Endothelial cell of umbilical vein (primary cell): ENCODE data around the gene MCM3AP. TPM values are rescaled to one million over a fixed set of nuclear protein-coding genes. Genes with fewer than 3 reads are reported as not detected.

Experiments used
- BruUV-seq: library from RNA; stranded (reverse); fragments of 400-500 nt; replicated peaks from 2 replicates; lab custom pipeline; 2021; lab: Mats Ljungman, UMichigan
- CTCF ChIA-PET: fragments of 300-600, 350-600 bp; sonication (Branson Sonifier 250); formaldehyde crosslinking; loops from one replicate; lab custom pipeline; 2021; ENCODE audit warnings: antibody characterized with exemption, inconsistent platforms; lab: Charles Lee
- POLR2A ChIA-PET: fragments of 300-600, 350-600 bp; sonication (Branson Sonifier 250); formaldehyde crosslinking; loops from one replicate; lab custom pipeline; 2021; ENCODE audit warnings: antibody characterized with exemption, inconsistent platforms; lab: Charles Lee
- DNase-seq: peaks from one replicate; pipeline ENCODE4 v3.0.0-alpha.2; 2011; ENCODE audit warnings: low read depth, low spot score
- FAIRE-seq: peaks from 2 replicates; lab custom pipeline; 2011; peaks lifted over from hg19 to GRCh38; lab: Jason Lieb, UNC
- H2AFZ ChIP-seq: 2 replicates; pipeline ENCODE4 v1.6.0; 2012; ENCODE audit warnings: low read depth, low read length, control low read depth, inconsistent platforms
- H3K27ac ChIP-seq: 2 replicates; pipeline ENCODE4 v1.5.1; 2011; ENCODE audit warnings: low read depth, mild to moderate bottlenecking, control low read depth, low read length, moderate library complexity; ENCODE audit not compliant: insufficient read depth
- H3K27me3 ChIP-seq, 2 experiments: 2 replicates each; pipeline versions ENCODE4 v1.6.0 to v1.6.1; 2011; ENCODE audit warnings: low read length in 2 of 2, mixed read lengths in 1 of 2; ENCODE audit not compliant: control insufficient read depth in 2 of 2, insufficient read depth in 2 of 2
- H3K36me3 ChIP-seq, 2 experiments: 2 replicates in 1 of 2; 3 replicates in 1 of 2; pipeline ENCODE4 v1.5.1; 2011; ENCODE audit warnings: low read length in 2 of 2, mild to moderate bottlenecking in 1 of 2, moderate library complexity in 1 of 2; ENCODE audit not compliant: control insufficient read depth in 2 of 2, insufficient read depth in 2 of 2; ENCODE audit errors: extremely low read depth in 1 of 2
- H3K4me1 ChIP-seq: 3 replicates; pipeline ENCODE4 v1.5.1; 2011; ENCODE audit warnings: mild to moderate bottlenecking, low read length; ENCODE audit not compliant: control insufficient read depth, insufficient read depth; ENCODE audit errors: extremely low read depth
- H3K4me2 ChIP-seq: 2 replicates; pipeline ENCODE4 v1.6.1; 2011; ENCODE audit warnings: low read length, control low read depth, mixed read lengths; ENCODE audit not compliant: insufficient read depth
- H3K4me3 ChIP-seq, 3 experiments: fragments of 200-600 bp in 1 of 3; sonication (generic), shearing (Covaris generic) in 1 of 3; replicated peaks in 1 of 3; 2 replicates each; pipeline ENCODE4 v1.5.1; 2011 to 2016; ENCODE audit warnings: control low read depth in 3 of 3, low read length in 3 of 3, mild to moderate bottlenecking in 2 of 3, inconsistent platforms in 1 of 3, low read depth in 1 of 3, moderate library complexity in 1 of 3; ENCODE audit not compliant: insufficient read depth in 1 of 3
- H3K79me2 ChIP-seq: 2 replicates; pipeline ENCODE4 v1.6.0; 2012; ENCODE audit warnings: low read length, inconsistent platforms; ENCODE audit not compliant: control insufficient read depth, insufficient read depth
- H3K9ac ChIP-seq: replicated peaks from 2 replicates; pipeline ENCODE3; 2011; ENCODE audit warnings: low read length, control low read depth; ENCODE audit not compliant: insufficient read depth; ENCODE audit errors: extremely low read depth
- H3K9me1 ChIP-seq: replicated peaks from 3 replicates; pipeline ENCODE4 v1.6.0; 2011; ENCODE audit warnings: mild to moderate bottlenecking, low read length; ENCODE audit not compliant: control insufficient read depth, insufficient read depth; ENCODE audit errors: extremely low read depth
- H3K9me3 ChIP-seq: replicated peaks from 2 replicates; pipeline ENCODE4 v1.5.1; 2012; ENCODE audit warnings: low read length, inconsistent platforms; ENCODE audit not compliant: control insufficient read depth, insufficient read depth
- H4K20me1 ChIP-seq: replicated peaks from 2 replicates; pipeline ENCODE3; 2011; ENCODE audit warnings: mild to moderate bottlenecking, low read length; ENCODE audit not compliant: control insufficient read depth, insufficient read depth; ENCODE audit errors: extremely low read depth
- CTCF ChIP-seq, 2 donors: IDR thresholded peaks; 1 replicate in 1 of 2; 2 replicates in 1 of 2; pipeline ENCODE4 v1.5.1; 2011; ENCODE audit warnings: low read length in 2 of 2, mild to moderate bottlenecking in 2 of 2, moderate library complexity in 2 of 2, control low read depth in 1 of 2, inconsistent platforms in 1 of 2, low read depth in 1 of 2; ENCODE audit not compliant: insufficient read depth in 1 of 2; ENCODE audit errors: extremely low read depth in 1 of 2
- EZH2 ChIP-seq: IDR thresholded peaks from 2 replicates; pipeline ENCODE4 v1.6.1; 2012; ENCODE audit warnings: borderline replicate concordance, low read depth, mild to moderate bottlenecking, moderate library complexity, low read length, inconsistent platforms; ENCODE audit not compliant: severe bottlenecking
- GATA2 ChIP-seq: IDR thresholded peaks from 2 replicates; pipeline ENCODE4 v1.7.0; 2011; ENCODE audit warnings: low read depth, mild to moderate bottlenecking, moderate library complexity, mixed read lengths, low read length; ENCODE audit not compliant: insufficient read length, insufficient read depth
- MAX ChIP-seq: IDR thresholded peaks from 2 replicates; pipeline ENCODE4 v1.6.1; 2011; ENCODE audit not compliant: insufficient read depth, insufficient read length
- POLR2AphosphoS5 ChIP-seq: IDR thresholded peaks from 2 replicates; pipeline ENCODE4 v1.6.1; 2012; ENCODE audit warnings: low read depth, mild to moderate bottlenecking, control low read depth, low read length, moderate library complexity; ENCODE audit not compliant: insufficient read depth
- dilution Hi-C: fragments of 300-500 bp; cut with MboI; formaldehyde crosslinking; loops from one replicate; pipeline ENCODE4 v1.15.0; 2019; ENCODE audit warnings: low sequenced_read_pairs; ENCODE audit not compliant: extremely low pct_ligation_motif_present
- intact Hi-C: fragments of 100-400 bp; cut with micrococcal nuclease; formaldehyde crosslinking; loops from one replicate; pipeline ENCODE4 v1.10.0; 2022
- polyA plus RNA-seq, 4 experiments: library from polyadenylated mRNA; depleted of rRNA in 3 of 4; stranded (reverse) in 3 of 4; unstranded in 1 of 4; fragments of >200 nt; gene quantifications; 2 replicates each; pipeline versions ENCODE4 v1.2.1 to v1.2.3, GENCODE V29; 2011 to 2012; ENCODE audit warnings: missing spikeins in 1 of 4
- total RNA-seq: library from RNA; stranded (reverse); gene quantifications from 2 replicates; pipeline ENCODE4 v1.2.3, GENCODE V29; 2021

Gene MCM3AP
- total and polyA plus RNA-seq, 2 donors (not counting 3 experiments of a cell fraction or from before 2014, with no cell fraction given), result 37.9 to 115 TPM

- FAIRE-seq (no peak), DNase-seq (no peak)
- TF ChIP-seq MAX (no peak), CTCF (IDR thresholded peaks at IDR 0.05; ENCODE audit: extremely low read depth in 1 of 2, insufficient read depth in 1 of 2, low read depth in 1 of 2, low read length in 2 of 2) (no peak), EZH2 (no peak)
- intact Hi-C loops, result no loop called here
- ChIA-PET POLR2A (no interaction called here), CTCF (no interaction called here)
- no peak overlapping the region for H3K27ac ChIP-seq
- dilution Hi-C loops, result no loop called here
- H2AFZ ChIP-seq, result no peak overlapping the region
- no TSS peak for BruUV-seq
- H3K4me1 ChIP-seq, result peaks cover 6% of the 10 kb centered on the region
- peaks cover 13 to 40% of the 10 kb centered on the region in 2 experiments for H3K36me3 ChIP-seq
- no peaks in the 10 kb centered on the region for H3K9me1 ChIP-seq
- no peak overlapping the region for H3K4me3 ChIP-seq
- H3K9me3 ChIP-seq, result no peaks in the 10 kb centered on the region
- no peaks in the 10 kb centered on the region for H3K79me2 ChIP-seq
- no peak overlapping the region for H3K9ac ChIP-seq
- no peaks in the 10 kb centered on the region for H3K27me3 ChIP-seq
- no peak overlapping the region for H3K4me2 ChIP-seq
- H4K20me1 ChIP-seq, result no peaks in the 10 kb centered on the region
Measured at GRCh38 chr21:46205166-46205565, 80.2 kb downstream of the MCM3AP start.

GRCh38 chr21:46203203-46203600 is 82.2 kb downstream of the MCM3AP start:
- POLR2A ChIA-PET, result no interaction called here
- H3K27me3 ChIP-seq, result no peaks in the 10 kb centered on the region

More at GRCh38 chr21:46203203-46203600, 82.2 kb downstream of the MCM3AP start:
- FAIRE-seq (no peak), DNase-seq (no peak)
- H3K9ac ChIP-seq, result no peak overlapping the region
- dilution Hi-C loops (no loop called here), intact Hi-C loops (no loop called here)
- no peak overlapping the region for H3K4me3 ChIP-seq
- CTCF ChIA-PET, result interaction anchor here (1.1 kb wide), 1 partner anchor 51 kb away, joined by 3 read pairs; no protein-coding TSS in a partner anchor
- no TSS peak for BruUV-seq
- no peaks in the 10 kb centered on the region for H3K9me1 ChIP-seq
- H2AFZ ChIP-seq, result no peak overlapping the region
- H4K20me1 ChIP-seq, result no peaks in the 10 kb centered on the region
- H3K36me3 ChIP-seq, result peaks cover 21 to 31% of the 10 kb centered on the region in 2 experiments
- H3K27ac ChIP-seq, result peak overlapping the region; percentile 15
- TF ChIP-seq CTCF (IDR thresholded peaks at IDR 0.05; ENCODE audit: extremely low read depth in 1 of 2, insufficient read depth in 1 of 2, low read depth in 1 of 2, low read length in 2 of 2), result no peak
- no peak for TF ChIP-seq POLR2AphosphoS5
- no peak for TF ChIP-seq GATA2
- no peaks in the 10 kb centered on the region for H3K79me2 ChIP-seq
- no peaks in the 10 kb centered on the region for H3K9me3 ChIP-seq
- H3K4me1 ChIP-seq, result peaks cover 6% of the 10 kb centered on the region
- H3K4me2 ChIP-seq, result no peak overlapping the region
